HEK293T (cell line): ENCODE measurements around the gene CLIC4.
A peak's percentile ranks its signal among the peaks of the same experiment; 100 is the strongest.

Source experiments
- CTCF ChIA-PET: fragments of 350-600 bp; formaldehyde crosslinking; extraction: SDS; loops from one replicate; lab custom pipeline; 2021; ENCODE audit warnings: antibody characterized with exemption, inconsistent platforms; lab: Yijun Ruan, JAX
- POLR2A ChIA-PET: fragments of 350-600 bp; formaldehyde crosslinking; extraction: SDS; loops from one replicate; lab custom pipeline; 2020; ENCODE audit warnings: antibody characterized with exemption, inconsistent platforms; lab: Yijun Ruan, JAX
- DNase-seq: peaks from one replicate; pipeline ENCODE4 v3.0.0; 2012; ENCODE audit warnings: mixed read lengths; ENCODE audit errors: extremely low spot score
- ARNT ChIP-seq: fragments of 450-650 bp; IDR thresholded peaks from 2 replicates; pipeline ENCODE4 v1.6.1; 2017; ENCODE audit warnings: mild to moderate bottlenecking
- BHLHE40 ChIP-seq: fragments of 450-650 bp; IDR thresholded peaks from 2 replicates; pipeline ENCODE4 v1.6.1; 2016; ENCODE audit warnings: mild to moderate bottlenecking, moderate library complexity, borderline replicate concordance
- CTBP1 ChIP-seq: fragments of 450-650 bp; IDR thresholded peaks from 2 replicates; pipeline ENCODE4 v1.6.1; 2016; ENCODE audit warnings: borderline replicate concordance
- ELF4 ChIP-seq: fragments of 450-650 bp; IDR thresholded peaks from 2 replicates; pipeline ENCODE4 v1.6.1; 2017; ENCODE audit warnings: antibody characterized with exemption
- FOXA1 ChIP-seq: fragments of 450-650 bp; IDR thresholded peaks from 2 replicates; pipeline ENCODE4 v1.6.1; 2016; ENCODE audit warnings: mild to moderate bottlenecking
- FOXK2 ChIP-seq: fragments of 450-650 bp; IDR thresholded peaks from 2 replicates; pipeline ENCODE4 v1.6.1; 2016; ENCODE audit warnings: mild to moderate bottlenecking
- FOXM1 ChIP-seq: fragments of 450-650 bp; IDR thresholded peaks from 2 replicates; pipeline ENCODE4 v1.6.1; 2017; ENCODE audit warnings: mild to moderate bottlenecking, borderline replicate concordance
- HDGF ChIP-seq: fragments of 450-650 bp; IDR thresholded peaks from 2 replicates; pipeline ENCODE4 v1.6.1; 2017; ENCODE audit warnings: antibody characterized with exemption, borderline replicate concordance
- L3MBTL2 ChIP-seq: fragments of 450-650 bp; conservative IDR thresholded peaks from 2 replicates; pipeline ENCODE4 v1.6.1; 2016; ENCODE audit warnings: mild to moderate bottlenecking
- LEF1 ChIP-seq: fragments of 450-650 bp; IDR thresholded peaks from 2 replicates; pipeline ENCODE4 v1.6.1; 2017; ENCODE audit warnings: mild to moderate bottlenecking, borderline replicate concordance
- NFRKB ChIP-seq: fragments of 450-650 bp; IDR thresholded peaks from 2 replicates; pipeline ENCODE4 v1.6.1; 2016; ENCODE audit warnings: mild to moderate bottlenecking, moderate library complexity
- PKNOX1 ChIP-seq: fragments of 450-650 bp; IDR thresholded peaks from 2 replicates; pipeline ENCODE4 v1.6.1; 2016
- SP1 ChIP-seq: fragments of 450-650 bp; IDR thresholded peaks from 2 replicates; pipeline ENCODE4 v1.6.1; 2017
- SUZ12 ChIP-seq: fragments of 450-650 bp; IDR thresholded peaks from 2 replicates; pipeline ENCODE4 v1.6.1; 2016; ENCODE audit warnings: mild to moderate bottlenecking
- TARDBP ChIP-seq: fragments of 450-650 bp; IDR thresholded peaks from 2 replicates; pipeline ENCODE4 v1.6.1; 2016
- ZNF384 ChIP-seq: fragments of 450-650 bp; IDR thresholded peaks from 2 replicates; pipeline ENCODE4 v1.6.1; 2016

The CLIC4 gene

GRCh38 chr1:24768873-24769605, 23.8 kb downstream of the CLIC4 start:
- DNase-seq, result no peak
- POLR2A ChIA-PET, result interaction anchor here (1.4 kb wide), 1 partner anchor 24 kb away, joined by 3 read pairs; the partner anchor contains the start of gene CLIC4
- TF ChIP-seq TARDBP (no peak), ZNF384 (no peak), ARNT (no peak), FOXK2 (no peak), HDGF (no peak), BHLHE40 (no peak), LEF1 (no peak)
- CTCF ChIA-PET, result interaction anchor here (1.2 kb wide), 1 partner anchor 61 kb away, joined by 3 read pairs; no protein-coding TSS in a partner anchor

GRCh38 chr1:24769656-24770651, 24.7 kb downstream of the CLIC4 start:
- POLR2A ChIA-PET, result interaction anchor here (1.4 kb wide), 1 partner anchor 25 kb away, joined by 3 read pairs; the partner anchor contains the start of gene CLIC4
- DNase-seq, result peak; percentile 23

GRCh38 chr1:24770881-24771280, 25.6 kb downstream of the CLIC4 start:
- TF ChIP-seq HDGF (no peak), LEF1 (no peak), NFRKB (no peak), FOXA1 (no peak), ELF4 (no peak), L3MBTL2 (no peak), ZNF384 (no peak), CTBP1 (no peak), FOXK2 (no peak), PKNOX1 (no peak), TARDBP (no peak), SP1 (no peak), BHLHE40 (no peak), ARNT (no peak), SUZ12 (no peak)
- no peak for DNase-seq
- ChIA-PET POLR2A (interaction anchor here (1.4 kb wide), 1 partner anchor 26 kb away, joined by 3 read pairs; the partner anchor contains the start of gene CLIC4), CTCF (no interaction called here)

More at GRCh38 chr1:24769656-24770651, 24.7 kb downstream of the CLIC4 start:
- TF ChIP-seq FOXM1 (no peak), ZNF384 (peak; percentile 79), BHLHE40 (no peak)
- CTCF ChIA-PET, result interaction anchor here (0.6 to 1.2 kb wide), 3 partner anchors 11 to 267 kb away, joined by 3 read pairs; no protein-coding TSS in a partner anchor

- no peak for TF ChIP-seq FOXA1
- TF ChIP-seq L3MBTL2, result no peak
- no peak for TF ChIP-seq LEF1
- no peak for TF ChIP-seq SP1
- no peak for TF ChIP-seq ELF4
- CTCF ChIA-PET, result no interaction called here
- DNase-seq, result no peak
- POLR2A ChIA-PET, result interaction anchor here (0.7 to 1.4 kb wide), 2 partner anchors 8 to 26 kb away, joined by 3 to 5 read pairs; partner anchors contain the start of gene CLIC4
Measured at GRCh38 chr1:24771574-24771973, 26.3 kb downstream of the CLIC4 start.

- TF ChIP-seq BHLHE40 (no peak), FOXK2 (no peak), LEF1 (no peak), PKNOX1 (no peak), ELF4 (no peak), SP1 (no peak), HDGF (no peak), SUZ12 (no peak), CTBP1 (no peak)
- POLR2A ChIA-PET, result no interaction called here
- CTCF ChIA-PET, result interaction anchor here (0.5 to 0.7 kb wide), 2 partner anchors 106 to 356 kb away, joined by 3 read pairs; no protein-coding TSS in a partner anchor
- DNase-seq, result no peak
Measured at GRCh38 chr1:24773618-24774017, 28.4 kb downstream of the CLIC4 start.

GRCh38 chr1:24775348-24775747, 30.1 kb downstream of the CLIC4 start:
- POLR2A ChIA-PET, result interaction anchor here (0.7 kb wide), 1 partner anchor 70 kb away, joined by 3 read pairs; no protein-coding TSS in a partner anchor

More at GRCh38 chr1:24775348-24775747, 30.1 kb downstream of the CLIC4 start:
- no peak for DNase-seq
- TF ChIP-seq L3MBTL2, result no peak
- TF ChIP-seq ELF4, result no peak
- TF ChIP-seq BHLHE40, result no peak
- no peak for TF ChIP-seq FOXM1
- TF ChIP-seq SUZ12, result no peak
- no peak for TF ChIP-seq ARNT
- TF ChIP-seq CTBP1, result no peak
- no peak for TF ChIP-seq NFRKB
- TF ChIP-seq TARDBP, result no peak
- TF ChIP-seq FOXK2, result no peak
- no peak for TF ChIP-seq SP1
- no peak for TF ChIP-seq PKNOX1
- no peak for TF ChIP-seq LEF1
- no peak for TF ChIP-seq FOXA1
- no peak for TF ChIP-seq ZNF384
- no peak for TF ChIP-seq HDGF
- CTCF ChIA-PET, result no interaction called here
